GM18870 (cell line): ENCODE measurements around the gene KRT76.

Experiments
- ATAC-seq: cut with Tn5 transposase; IDR thresholded peaks from one replicate; pipeline ENCODE4 v1.9.1; 2021; ENCODE audit warnings: moderate library complexity; ENCODE audit not compliant: unreplicated experiment

The KRT76 gene

GRCh38 chr12:52776913-52777395 is at the start of gene KRT76:
Gene KRT76, minus strand, starts transcription at chr12:52777345. Its CDS starts 54 bp downstream, at chr12:52777291.
- no peak for ATAC-seq

- ATAC-seq: no peak
Observed at GRCh38 chr12:52825961-52826360, 48.8 kb upstream of the KRT76 start.

- ATAC-seq: no peak
Observed at GRCh38 chr12:52824741-52825410, 47.7 kb upstream of the KRT76 start.

- no peak for ATAC-seq
Observed at GRCh38 chr12:52823761-52824450, 46.8 kb upstream of the KRT76 start.

- ATAC-seq: no peak
Observed at GRCh38 chr12:52822771-52823510, 45.8 kb upstream of the KRT76 start.

- ATAC-seq: no peak
Observed at GRCh38 chr12:52821826-52822660, 44.9 kb upstream of the KRT76 start.

GRCh38 chr12:52821071-52821730 is 44.1 kb upstream of the KRT76 start:
- no peak for ATAC-seq

GRCh38 chr12:52820521-52820920 is 43.4 kb upstream of the KRT76 start:
- no peak for ATAC-seq

GRCh38 chr12:52819731-52820510 is 42.8 kb upstream of the KRT76 start:
- no peak for ATAC-seq

- no peak for ATAC-seq
Observed at GRCh38 chr12:52818887-52819420, 41.8 kb upstream of the KRT76 start.

- no peak for ATAC-seq
Observed at GRCh38 chr12:52818388-52818787, 41.2 kb upstream of the KRT76 start.

- ATAC-seq: no peak
Observed at GRCh38 chr12:52817699-52818238, 40.6 kb upstream of the KRT76 start.

- ATAC-seq: no peak
Observed at GRCh38 chr12:52817003-52817698, 40.0 kb upstream of the KRT76 start.

- no peak for ATAC-seq
Observed at GRCh38 chr12:52815676-52816588, 38.8 kb upstream of the KRT76 start.

GRCh38 chr12:52815161-52815560 is 38.0 kb upstream of the KRT76 start:
- no peak for ATAC-seq

GRCh38 chr12:52814710-52815155 is 37.6 kb upstream of the KRT76 start:
- ATAC-seq: no peak
